CD4-positive, alpha-beta T cell treated with Interleukin-1 beta for 1 hour (primary cell): Measurements from ENCODE around the gene SLIT1.

Experiments used
- DNase-seq, 2 donors: peaks; one replicate each; pipeline ENCODE4 v3.0.0-alpha.2; 2020 to 2022

SLIT1 gene

DNA sequence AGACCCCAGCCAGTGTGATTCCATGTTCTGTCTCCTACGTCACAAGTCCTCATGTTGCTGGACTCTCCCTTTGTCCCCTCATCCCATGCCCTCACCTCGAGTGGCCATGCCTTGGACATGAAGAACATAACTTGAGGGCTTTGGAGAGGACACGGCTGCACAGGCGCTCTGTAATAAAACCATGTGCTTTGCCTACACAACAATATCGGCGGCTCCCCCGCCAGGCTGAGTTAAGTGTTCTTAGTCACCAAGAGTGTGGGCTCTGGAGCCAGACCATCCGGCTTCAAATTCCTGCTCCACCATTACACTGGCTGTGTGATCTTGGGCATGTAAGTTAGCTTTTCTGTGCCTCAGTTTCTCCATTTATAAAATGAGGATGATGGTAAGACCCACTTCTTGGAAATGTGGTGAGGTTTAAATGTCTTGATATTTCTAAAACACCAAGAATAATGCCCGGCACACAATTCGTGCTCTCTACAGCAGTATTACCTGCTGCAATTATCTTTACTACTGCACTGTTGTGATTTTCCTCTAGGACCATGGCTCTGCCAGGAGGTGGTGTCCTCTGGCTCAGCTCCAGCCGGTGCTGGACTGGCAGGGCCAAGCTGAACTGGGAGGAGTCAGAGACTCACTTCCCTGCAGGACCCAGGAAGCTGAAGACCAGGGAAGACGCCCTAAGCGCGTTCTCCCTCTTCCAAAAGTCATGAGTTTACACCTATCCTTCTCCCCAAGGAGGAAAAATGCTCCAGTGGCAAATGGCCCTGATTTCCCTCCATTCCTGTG, 15.7 kb downstream of the SLIT1 start:
- no peak for DNase-seq

DNA sequence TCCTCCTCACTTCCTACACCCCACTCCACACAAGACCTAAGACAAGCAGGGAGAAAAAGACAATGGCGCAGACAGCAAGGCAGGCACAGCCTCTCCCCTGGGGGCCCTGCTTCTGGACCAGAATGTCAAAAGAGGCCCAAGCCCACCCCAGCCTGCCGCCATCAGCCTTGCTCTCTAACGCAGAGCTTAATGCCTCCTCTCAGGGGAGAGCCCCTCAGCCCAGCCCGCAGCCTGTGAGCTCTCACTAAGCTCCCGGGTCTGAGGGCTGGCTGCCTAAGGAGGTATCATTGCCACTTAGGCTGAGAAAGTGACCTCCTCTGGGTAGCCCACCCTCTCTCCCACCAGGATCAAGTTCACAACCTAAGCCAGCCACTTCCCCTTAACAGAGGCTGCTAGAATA, 16.7 kb downstream of the SLIT1 start:
- no peak for DNase-seq

- DNase-seq: no peak
Observed at GRCh38 chr10:97168645-97169044, 17.1 kb downstream of the SLIT1 start.

DNA sequence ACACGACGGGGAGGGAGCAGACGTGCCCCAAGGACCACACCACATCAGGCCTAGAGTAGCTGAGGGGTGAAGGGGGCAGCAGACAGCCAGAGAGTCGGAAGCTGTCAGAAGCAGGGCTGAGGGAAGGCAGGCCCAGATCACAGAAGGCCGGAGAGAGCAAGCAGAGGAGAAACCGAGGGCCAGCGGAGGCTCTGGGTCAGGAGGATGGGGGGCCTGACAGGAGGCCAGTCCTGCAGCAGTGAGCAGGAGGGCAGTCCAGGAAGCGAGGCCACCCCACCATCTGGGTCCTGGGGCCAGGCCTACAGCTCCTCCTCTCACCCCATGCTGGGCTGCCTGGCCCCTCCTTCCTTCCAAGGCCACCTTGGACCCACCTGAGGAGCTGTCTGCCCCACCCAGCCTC, 20.3 kb downstream of the SLIT1 start:
- no peak for DNase-seq

DNA sequence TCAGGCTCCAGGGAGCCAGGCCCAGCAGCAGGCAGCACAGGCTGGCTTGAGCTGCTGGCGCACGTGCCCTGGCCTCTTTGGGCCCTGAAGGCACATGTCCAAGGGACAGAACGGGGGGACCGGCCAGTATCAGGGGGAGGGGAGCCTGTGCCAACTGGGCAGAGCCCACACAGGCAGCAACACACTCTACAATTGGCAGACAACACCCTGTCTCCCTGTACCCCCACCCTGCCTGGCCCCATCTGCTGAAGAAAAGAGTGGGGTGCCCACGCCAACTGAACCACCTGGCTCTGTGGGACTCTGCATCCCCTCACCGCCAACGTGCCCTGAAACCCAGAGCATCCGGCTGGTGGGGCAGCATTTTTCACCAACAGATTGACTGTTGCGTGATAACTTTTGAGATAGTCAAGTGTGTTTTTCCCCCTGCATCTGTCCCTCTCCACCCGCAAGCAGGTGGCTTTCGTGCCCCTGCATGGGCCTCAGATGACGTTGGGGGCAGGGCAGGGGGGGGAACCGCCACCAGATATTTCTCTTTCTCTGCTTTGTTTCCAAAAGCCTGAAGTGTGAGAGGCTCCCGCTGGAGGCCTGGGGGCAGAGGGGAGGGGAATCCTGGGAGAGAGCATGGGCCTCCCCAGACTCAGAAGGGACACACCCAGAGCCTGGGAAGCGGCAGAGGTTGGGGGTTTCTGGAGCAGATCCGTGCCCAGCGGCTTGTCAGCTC, 21.8 kb downstream of the SLIT1 start:
- no peak for DNase-seq

DNA sequence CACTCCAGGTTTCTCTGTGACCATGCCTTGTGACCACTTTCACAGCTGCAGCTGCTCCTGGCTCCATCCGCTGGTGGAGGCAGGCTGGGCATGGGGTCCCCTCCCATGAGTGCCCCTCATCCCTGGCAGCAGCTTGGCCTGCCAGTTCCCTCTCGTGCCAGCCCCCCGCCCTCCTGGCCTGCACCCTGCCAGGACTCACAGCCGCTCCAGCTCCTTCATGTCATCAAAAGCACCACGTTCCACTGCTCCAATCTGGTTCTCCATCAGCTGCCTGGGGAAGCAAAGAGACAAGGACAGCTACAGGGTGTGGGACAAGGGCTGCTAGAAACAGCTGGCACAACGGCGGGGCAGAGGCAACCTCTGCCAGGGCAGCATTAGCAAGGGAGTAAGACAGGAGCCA, 22.6 kb downstream of the SLIT1 start:
- no peak for DNase-seq

- no peak for DNase-seq
Observed at GRCh38 chr10:97159646-97160305, 26.0 kb downstream of the SLIT1 start.

DNA sequence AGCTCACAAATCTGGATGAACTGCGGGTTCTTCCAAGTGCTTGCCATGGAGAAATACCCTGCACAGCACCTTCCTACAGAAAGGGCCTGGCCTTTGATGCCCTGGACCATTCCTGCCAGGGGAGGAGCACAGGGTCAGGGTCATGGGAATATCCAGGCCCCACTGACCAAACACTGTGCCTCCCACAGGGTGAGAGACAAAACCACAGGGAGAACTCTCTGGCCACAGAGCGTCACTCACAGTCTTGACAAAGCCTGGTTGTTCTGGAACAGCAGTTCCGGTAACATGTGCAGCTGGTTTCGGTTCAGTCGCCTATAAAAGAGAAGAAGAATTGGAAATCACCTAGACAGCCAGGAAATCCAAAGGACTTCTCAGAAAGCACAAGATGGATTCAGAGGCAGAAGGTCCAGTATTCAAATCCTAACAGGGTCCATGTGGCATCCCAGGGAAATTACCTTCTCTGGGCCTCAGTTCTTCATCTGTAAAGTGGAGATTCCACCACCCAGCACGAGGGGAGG, 28.1 kb downstream of the SLIT1 start:
- no peak for DNase-seq

- no peak for DNase-seq
Observed at GRCh38 chr10:97154781-97155180, 31.0 kb downstream of the SLIT1 start.

DNA sequence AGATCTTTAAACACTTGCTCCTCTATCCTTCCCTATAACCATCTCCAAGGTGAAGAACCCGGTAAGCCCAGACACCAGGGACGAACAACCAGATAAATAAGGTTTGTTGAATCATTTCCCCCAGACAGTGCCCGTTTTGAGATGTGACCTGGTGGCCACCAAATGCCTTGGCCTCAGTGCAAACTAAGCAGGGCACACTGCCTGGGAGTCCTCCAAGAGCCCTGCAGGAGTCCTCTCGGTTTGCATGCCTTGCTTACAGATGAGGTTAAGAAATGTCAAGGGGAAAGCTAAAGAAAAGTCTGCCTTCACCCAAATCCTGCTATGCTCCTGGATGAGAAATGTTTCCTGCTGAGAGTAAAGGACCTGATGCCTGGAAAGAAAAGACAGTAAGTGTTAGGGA, 31.6 kb downstream of the SLIT1 start:
- DNase-seq: no peak

DNA sequence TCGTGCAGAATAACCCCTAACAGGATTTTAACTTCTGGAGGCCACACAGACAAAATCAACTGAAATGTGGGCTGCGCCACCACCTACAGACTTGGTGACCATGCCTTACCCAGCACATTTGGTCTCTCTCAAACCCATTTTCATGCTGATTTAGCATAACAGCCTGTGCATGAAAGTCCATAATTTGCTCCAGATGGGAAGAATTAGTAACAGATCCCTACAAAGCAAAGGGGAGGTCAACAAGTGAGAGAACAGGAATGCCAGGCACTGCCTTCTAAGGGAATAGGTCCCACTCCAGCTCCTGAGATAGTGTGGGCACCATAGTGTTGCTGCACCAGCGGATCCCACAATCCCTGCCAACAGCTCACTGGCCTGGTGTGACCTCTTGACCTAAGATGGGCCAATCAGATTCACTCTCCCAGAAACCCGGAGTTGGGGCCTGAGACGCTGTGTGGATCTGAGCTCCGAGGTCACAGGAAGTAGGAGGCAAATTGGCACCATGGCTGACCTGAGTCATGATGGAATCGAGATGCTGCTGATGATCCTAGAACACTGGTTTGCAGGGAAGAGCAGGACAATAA, 32.4 kb downstream of the SLIT1 start:
- no peak for DNase-seq

DNA sequence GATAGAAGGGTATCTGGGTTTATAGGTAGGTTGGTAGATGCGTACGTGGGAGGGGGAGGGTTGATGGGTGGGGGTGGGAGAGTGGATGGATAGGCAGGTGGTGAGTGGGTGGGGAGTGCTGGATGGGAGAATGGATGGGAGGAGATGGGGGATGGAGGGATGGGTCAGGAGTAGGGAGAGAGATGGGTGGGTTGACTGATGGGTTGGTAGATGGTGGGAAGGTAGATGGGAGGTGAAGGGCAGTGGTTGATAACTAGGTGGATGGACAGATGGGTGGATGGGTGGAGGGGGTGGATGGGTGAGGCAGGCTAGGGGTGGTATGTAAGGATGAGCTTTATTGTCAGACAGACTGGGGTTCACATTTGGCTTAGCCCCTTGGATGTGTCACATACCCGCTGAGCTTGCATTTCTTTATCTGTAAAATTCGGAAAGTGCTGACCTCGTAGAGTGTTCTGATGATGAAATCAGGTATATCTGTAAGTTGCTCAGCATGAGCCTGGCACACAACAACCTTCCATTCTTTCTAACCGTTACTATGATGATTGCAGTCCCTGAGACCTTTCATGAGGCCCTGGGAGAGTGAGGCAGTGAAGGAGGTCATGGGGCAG, 34.3 kb downstream of the SLIT1 start:
- no peak for DNase-seq

DNA sequence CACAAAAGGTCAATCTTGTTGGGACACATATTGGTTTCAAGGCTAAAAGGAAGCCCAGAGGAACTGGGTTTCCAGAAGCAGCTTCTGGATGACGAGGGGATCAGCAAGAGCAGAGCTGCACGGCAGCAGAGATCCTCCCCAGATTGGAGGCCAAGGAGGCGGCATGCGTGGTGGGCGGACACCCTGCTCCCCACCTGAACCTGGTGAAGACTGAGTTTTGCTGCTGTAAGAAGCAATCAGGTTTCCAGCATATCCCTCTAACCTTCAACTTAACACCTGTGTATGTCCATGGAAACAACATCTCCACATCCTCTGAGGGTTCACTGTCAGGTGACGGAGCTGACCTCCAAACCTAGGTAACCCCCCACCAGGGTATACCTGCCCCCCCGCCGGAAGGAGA, 35.1 kb downstream of the SLIT1 start:
- DNase-seq: no peak

GRCh38 chr10:97150013-97150595, 35.7 kb downstream of the SLIT1 start:
- no peak for DNase-seq

- no peak for DNase-seq
Observed at GRCh38 chr10:97149079-97149531, 36.7 kb downstream of the SLIT1 start.

DNA sequence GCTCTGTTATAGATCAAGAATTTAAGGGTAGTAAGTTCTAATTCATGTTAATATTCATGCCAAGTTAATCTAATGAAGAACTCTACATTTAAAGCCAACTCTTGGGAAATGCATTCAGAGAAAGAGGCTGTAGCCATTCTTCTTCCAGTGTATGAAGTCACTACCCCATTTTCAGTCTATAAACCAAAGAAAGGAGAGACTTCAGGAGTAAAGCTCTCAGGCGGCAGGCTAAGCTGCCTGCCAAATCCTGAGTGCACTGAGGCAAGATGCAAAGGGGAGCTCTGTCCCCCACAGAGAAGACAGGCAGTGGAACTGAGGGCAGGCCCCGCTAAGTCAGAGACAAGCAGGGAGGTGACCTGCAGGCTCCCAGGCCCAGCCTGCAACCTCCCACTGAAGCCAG, 41.5 kb downstream of the SLIT1 start:
- DNase-seq: no peak

DNA sequence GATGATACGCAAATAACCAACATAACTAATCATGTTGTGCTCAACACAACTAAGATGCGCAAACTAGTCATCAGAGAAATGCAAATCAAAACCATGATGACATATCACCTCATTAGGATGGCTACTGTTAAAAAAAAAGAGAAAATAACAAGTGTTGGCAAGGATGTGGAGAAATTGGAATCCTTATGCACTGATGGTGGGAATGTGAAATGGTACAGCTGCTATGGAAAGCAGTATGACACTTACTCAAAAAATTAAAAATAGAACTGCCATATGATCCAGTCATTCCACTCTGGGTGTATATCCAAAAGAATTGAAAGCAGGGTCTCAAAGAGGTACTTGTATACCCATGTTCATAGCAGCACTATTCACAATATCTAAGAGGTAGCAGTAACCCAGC, 42.9 kb downstream of the SLIT1 start:
- no peak for DNase-seq

- no peak for DNase-seq
Observed at GRCh38 chr10:97140902-97141745, 44.6 kb downstream of the SLIT1 start.

GRCh38 chr10:97140049-97140846, 45.5 kb downstream of the SLIT1 start:
- no peak for DNase-seq

GRCh38 chr10:97139651-97140048, 46.1 kb downstream of the SLIT1 start:
- DNase-seq: no peak

DNA sequence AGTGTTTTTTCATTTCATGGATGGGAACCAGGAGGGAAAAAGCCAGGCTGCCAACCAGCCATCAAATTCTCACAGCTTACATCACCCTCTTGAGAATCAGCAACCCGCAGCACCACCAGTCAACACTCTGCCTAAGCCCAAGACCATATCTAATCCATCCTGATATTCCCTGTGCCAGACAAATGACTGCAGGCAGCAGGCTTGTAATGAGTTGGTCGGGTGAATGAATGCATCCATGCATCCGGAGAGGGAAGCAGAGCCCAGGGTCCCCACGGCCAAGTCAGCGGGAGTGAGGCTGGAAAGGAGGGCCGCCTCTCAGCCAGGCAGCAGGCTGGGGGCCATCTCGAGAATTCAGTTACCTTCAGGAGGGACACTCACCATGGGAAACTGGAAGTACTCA, 46.9 kb downstream of the SLIT1 start:
- DNase-seq: no peak
